GM20431 (cell line): Measurements from ENCODE around the gene NCAM2.

Experiments
- in situ Hi-C: fragments of 300-500 bp; cut with MseI, MboI; formaldehyde crosslinking; loops from one replicate; pipeline ENCODE4 v1.15.0; 2020; ENCODE audit warnings: low sequenced_read_pairs; ENCODE audit not compliant: unreplicated experiment

NCAM2 gene

GRCh38 chr21:21200103-21200938 lies 202.1 kb downstream of the NCAM2 start:
- in situ Hi-C loops, result no loop called here

DNA sequence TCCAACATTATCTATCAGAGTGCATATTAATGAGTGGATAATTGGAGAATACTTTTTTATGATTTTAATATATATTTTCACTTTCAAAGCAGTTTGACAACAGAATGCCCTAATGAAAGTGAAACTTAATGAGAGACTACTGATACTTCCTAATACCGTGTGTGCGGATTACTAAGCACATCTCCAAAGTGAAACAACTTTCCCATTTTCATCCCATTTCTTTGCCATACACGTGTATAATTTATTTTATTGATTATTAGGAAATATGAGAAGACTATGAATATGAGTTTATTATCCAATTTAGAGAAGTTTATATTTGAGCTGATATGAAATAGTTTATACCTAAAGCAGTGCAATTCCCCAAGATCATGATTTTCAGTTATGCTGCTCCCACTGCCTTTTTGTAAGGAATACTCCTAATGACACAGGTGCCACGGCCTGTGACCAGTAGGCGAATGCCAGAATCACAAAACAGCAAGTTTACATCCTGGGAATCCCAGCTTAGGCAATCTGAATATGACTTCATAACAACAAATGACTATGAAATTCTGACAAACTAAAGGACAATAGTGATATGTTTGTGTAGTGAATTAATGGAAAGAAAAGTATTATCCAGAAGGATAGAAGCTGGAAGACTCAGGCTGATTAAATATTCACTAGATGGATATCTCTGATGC lies 202.9 kb downstream of the NCAM2 start:
- in situ Hi-C loops, result no loop called here

DNA sequence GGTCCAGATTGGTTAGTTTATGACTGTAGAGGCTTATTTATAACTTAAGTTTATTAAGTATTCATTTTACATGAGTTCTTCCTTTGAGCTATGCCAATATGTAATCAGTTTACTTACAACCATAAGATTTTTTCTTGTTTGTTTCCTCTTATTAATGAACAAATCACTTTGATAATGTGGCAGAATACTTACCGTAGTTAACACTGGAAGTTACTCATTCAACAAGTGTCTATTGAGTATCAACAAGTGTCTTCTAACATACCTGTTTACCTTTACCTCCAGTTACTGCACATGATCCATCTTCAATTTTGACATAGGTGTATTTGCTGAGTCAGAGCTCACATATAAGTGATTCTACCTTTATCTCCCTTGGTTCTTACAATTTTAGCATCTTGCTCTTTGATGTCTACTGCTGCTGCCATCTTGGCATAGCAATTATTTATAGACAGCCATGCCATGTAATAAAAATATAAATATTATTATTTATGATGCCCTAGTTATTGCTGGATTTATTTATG lies 205.7 kb downstream of the NCAM2 start:
- in situ Hi-C loops, result no loop called here

- in situ Hi-C loops, result no loop called here
Observed at GRCh38 chr21:21204366-21204996, 206.3 kb downstream of the NCAM2 start.

DNA sequence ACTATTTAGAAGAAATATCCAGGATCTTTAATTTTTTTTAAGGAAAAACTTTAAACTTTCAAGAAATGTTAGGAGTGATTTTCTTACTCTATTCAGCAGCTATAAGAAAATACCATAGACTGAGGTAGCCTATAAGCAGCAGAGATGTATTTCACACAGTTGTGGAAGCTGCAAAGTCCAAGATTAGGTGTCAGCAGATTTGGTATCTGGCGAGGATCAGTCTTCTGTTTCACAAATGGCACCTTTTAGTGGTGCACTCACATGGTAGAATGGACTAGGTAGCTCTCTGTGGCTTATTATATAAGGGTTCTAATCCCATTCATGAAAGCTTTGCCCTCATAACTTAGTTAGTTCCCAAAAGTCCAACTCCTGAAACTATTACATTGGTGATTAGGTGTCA lies 207.4 kb downstream of the NCAM2 start:
- in situ Hi-C loops, result no loop called here

DNA sequence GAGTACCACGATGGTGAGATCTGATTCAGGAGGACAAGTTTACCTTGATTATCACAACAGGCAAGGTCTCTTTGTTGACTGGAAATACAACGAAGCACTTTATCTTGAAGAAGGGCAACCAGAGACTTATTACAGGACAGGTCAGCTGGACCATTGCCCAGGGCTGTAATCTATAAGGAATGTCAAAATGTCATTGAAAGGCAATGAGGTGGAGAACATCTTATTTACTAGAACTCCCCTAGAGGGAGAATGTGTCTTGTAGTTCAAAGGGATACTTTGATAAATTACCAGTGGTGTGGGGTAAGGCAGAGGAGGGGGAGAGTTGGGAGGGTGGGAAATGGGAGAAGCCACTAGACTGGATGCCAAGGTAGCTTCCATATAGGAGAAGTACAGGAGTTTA lies 212.3 kb downstream of the NCAM2 start:
- in situ Hi-C loops, result no loop called here

DNA sequence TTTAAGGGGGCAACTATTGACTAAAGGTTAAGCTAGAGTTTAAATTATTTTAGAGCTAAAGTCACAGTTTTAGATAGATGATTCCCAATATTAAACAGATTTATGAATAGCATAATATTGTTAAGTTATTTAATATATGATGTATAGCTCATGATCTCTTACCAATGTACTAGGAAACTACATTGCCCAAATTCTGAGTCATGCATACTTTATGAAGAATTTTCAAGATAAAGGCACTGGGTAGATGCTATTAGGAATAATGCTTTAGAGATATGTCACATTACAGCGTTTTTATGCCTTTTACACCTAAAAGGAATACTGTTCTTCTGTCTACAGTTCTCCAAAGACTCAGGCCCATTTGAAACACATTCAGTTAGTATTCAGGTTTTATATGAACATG lies 215.1 kb downstream of the NCAM2 start:
- in situ Hi-C loops, result no loop called here

DNA sequence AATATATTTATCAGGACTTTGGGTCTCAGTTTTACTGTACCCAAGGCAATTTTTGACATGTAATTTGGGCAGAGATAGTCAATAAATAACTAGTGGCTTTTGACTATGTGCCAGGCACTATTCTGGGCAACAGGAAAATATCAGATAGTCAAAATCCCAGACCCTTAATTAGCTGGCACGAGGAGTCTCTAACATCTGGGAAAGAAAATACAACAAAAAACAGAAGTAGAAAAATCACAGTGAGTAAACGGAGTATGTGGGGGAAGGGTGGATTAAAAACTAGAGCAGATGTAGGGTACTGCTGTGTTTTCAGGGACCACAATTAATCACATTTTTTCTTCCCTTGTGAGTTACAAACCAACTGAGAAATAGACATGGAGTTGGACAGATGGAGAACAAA lies 217.8 kb downstream of the NCAM2 start:
- in situ Hi-C loops, result no loop called here

DNA sequence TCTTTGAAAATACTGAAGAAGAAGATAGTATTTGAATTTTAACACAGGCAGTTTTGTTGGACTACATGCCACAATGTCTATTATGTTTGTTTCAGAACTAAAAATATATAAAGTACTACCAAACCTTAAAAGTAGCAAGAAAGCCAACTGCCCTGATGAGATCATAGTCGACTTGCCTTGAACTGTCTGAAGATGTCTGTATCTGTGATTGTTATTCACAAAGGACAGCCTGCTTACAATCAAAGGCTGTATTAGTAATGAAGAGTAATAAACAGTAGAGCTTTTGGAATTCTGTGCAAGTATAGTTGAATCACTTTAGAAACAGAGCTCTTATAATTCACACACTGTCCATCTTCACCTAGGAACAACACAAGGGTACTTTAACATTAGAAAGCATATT lies 228.3 kb downstream of the NCAM2 start:
- in situ Hi-C loops, result no loop called here

GRCh38 chr21:21230672-21231071 lies 232.5 kb downstream of the NCAM2 start:
- in situ Hi-C loops, result no loop called here

- in situ Hi-C loops, result no loop called here
Observed at GRCh38 chr21:21231913-21232312, 233.7 kb downstream of the NCAM2 start.

DNA sequence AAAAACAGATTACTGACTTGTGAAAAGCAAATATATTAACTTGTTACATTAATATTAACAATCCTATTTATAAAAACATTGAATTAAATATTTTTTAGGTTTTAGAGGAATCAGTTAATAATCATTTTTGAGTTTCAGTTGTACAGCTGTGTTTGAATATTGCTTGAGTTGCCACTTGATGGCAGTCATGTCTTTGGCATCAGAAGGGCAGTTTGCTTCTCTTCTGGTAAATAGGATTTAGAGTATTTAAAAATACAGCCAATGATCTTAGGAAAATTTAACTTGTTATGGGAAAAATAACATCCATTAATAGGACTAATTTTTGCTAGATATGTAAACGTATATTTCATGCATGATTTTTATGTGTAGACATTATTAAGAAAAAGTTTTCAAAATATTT lies 234.1 kb downstream of the NCAM2 start:
- in situ Hi-C loops, result no loop called here

DNA sequence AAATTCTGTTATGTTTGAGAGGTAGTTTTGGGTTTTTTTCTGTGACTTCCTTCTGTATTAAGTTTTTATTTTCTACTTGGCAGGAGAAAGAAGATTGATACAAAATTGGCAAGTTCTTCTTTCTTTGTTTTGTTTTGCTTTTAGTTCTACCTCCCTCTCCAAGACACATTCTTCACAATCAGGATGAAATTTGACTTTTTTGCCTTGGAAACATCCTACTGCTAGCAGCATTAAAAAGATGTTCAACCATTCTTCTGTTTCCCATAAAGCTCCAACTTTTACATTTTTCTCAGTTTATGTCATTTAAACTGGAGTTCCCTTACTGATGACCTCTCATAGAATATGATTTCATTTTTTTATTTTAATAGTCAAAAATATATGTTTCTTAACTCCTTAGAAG lies 234.8 kb downstream of the NCAM2 start:
- in situ Hi-C loops, result no loop called here

DNA sequence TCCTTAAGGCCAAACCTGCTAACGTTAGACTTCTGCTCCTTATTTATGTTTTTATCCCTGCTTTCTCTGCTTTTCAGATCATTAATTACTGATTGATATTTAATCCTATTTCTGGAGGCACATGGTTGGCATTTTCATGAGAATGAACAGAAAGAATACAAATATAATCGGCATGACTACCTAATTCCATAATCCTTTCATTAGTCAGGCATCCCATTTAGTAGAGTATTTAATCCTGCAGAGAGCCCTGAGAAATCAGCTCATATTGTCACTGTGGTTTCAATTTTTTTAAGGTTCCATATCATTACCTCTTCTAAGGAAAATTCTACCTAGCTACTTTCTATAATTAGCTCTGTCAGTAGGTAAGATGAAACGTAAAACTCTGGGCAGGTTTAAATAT lies 238.8 kb downstream of the NCAM2 start:
- in situ Hi-C loops, result no loop called here

GRCh38 chr21:21238629-21239400 lies 240.6 kb downstream of the NCAM2 start:
- in situ Hi-C loops, result no loop called here

DNA sequence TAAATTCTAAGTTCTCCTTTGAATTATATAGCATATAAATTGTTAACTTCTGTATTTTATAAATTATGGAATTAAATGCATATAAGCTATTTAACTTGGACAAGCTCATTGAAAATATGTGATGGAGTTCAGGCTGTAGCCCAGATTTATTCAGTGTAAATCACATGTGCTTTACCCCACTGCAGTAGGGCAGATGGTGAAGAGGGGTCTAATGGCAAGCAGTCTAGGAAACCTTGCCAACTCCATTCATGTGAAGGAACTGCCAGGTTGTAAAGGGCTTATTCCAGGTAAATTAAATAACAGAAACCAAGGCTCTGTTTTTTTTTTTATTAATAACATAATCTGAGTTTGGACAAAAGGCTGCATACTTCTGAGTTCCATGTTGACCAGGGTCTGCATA lies 243.2 kb downstream of the NCAM2 start:
- in situ Hi-C loops, result no loop called here

DNA sequence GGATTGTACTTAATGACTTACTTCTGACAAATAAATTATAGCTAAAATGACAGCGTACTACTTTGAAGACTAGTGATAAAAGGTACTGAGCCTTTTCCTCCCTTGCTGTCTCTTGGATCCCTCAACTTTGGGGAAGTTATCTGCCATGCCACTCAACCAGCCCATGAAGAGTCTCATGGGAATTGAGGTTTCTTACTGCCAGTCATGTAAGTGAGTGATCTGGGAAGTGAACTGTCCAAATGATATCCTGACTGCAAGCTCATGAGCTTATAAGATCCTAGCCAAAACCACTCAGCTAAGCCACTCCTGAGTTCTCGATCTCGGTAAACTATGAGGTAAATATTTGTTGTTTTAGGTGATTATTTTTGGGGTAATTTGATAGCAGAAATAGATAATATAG lies 247.8 kb downstream of the NCAM2 start:
- in situ Hi-C loops, result no loop called here

DNA sequence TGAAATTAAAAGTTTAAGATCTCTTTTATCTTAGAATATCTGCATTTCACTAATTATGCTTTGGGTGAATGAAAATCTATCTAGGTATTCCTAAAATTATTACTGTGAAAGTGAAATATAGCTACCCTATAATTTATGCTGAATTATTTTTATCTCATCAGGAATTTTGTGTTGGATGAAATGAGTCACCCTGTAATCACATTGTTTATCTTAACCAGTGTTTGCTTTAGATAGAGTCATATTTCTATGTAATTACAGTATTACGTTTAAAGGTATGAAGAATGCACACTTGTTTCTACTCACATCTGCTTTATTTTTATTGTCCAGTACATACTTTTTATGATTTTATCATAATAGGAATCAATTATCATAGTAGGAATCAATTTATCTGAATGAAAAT lies 249.2 kb downstream of the NCAM2 start:
- in situ Hi-C loops, result no loop called here

GRCh38 chr21:21262048-21262447 lies 263.8 kb downstream of the NCAM2 start:
- in situ Hi-C loops, result no loop called here

DNA sequence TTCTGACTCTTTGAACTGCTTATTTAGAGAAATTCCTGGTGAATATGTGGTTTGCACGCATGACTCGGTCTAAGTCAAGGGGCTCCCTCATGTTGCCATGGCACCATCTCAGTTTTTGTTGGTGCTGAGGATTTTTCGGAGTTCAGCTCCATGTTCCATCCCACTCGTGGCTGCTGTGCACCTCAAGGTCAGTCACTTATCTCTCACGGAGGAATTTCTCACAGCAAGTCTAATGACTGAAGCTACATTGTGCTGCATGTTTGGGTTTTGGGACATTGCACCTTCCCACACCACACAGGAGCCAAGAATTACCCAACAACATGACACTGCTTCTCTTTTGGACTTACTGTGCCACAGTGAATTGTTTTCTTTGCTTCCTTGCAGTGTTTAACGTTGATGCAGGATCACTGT lies 269.9 kb downstream of the NCAM2 start:
- in situ Hi-C loops, result no loop called here
